KOPT-K1 (cell line): ENCODE measurements around the gene GLIPR2.
"Not testable (repeated sequence)": the region's sequence is repeated elsewhere in the genome, so short reads cannot be mapped to it uniquely, and the experiment has no call there.

Experiments used
- H3K27ac ChIP-seq: fragments of 200-600 bp; sonication (generic); 2 replicates; pipeline ENCODE4 v1.5.1; 2016; ENCODE audit warnings: antibody characterized with exemption, mild to moderate bottlenecking, low read depth, low read length; ENCODE audit not compliant: poor library complexity, severe bottlenecking
- H3K36me3 ChIP-seq: fragments of 200-600 bp; sonication (generic); 2 replicates; pipeline ENCODE4 v1.5.1; 2017; ENCODE audit warnings: antibody characterized with exemption, mild to moderate bottlenecking, low read length, moderate library complexity; ENCODE audit not compliant: insufficient read depth
- H3K9me3 ChIP-seq: fragments of 200-600 bp; sonication (generic); 2 replicates; pipeline ENCODE4 v1.5.1; 2017; ENCODE audit warnings: antibody characterized with exemption, low read length, mild to moderate bottlenecking; ENCODE audit not compliant: insufficient read depth, poor library complexity, severe bottlenecking

The GLIPR2 gene

GRCh38 chr9:36113999-36114398, 22.5 kb upstream of the GLIPR2 start:
- Histone ChIP-seq H3K9me3 (no peaks in the 10 kb centered on the region), H3K27ac (no peak overlapping the region), H3K36me3 (peaks cover 6% of the 10 kb centered on the region; the same call in 1 of the 2 replicates)

GRCh38 chr9:36116593-36116992, 19.9 kb upstream of the GLIPR2 start:
- Histone ChIP-seq H3K9me3 (no peaks in the 10 kb centered on the region), H3K27ac (no peak overlapping the region), H3K36me3 (peaks cover 8% of the 10 kb centered on the region; the same call in 1 of the 2 replicates)

GRCh38 chr9:36118201-36118600, 18.3 kb upstream of the GLIPR2 start:
- no peaks in the 10 kb centered on the region for H3K9me3 ChIP-seq
- peaks cover 21% of the 10 kb centered on the region; the same call in 1 of the 2 replicates for H3K36me3 ChIP-seq
- no peak overlapping the region for H3K27ac ChIP-seq

- H3K27ac ChIP-seq = no peak overlapping the region
- H3K9me3 ChIP-seq = no peaks in the 10 kb centered on the region
- H3K36me3 ChIP-seq = peaks cover 22% of the 10 kb centered on the region; the same call in 1 of the 2 replicates
These were observed 17.8 kb upstream of the GLIPR2 start for GRCh38 chr9:36118706-36119105.

- Histone ChIP-seq H3K9me3 (no peaks in the 10 kb centered on the region), H3K27ac (no peak overlapping the region), H3K36me3 (peaks cover 22% of the 10 kb centered on the region; the same call in 1 of the 2 replicates)
These were observed 17.1 kb upstream of the GLIPR2 start for GRCh38 chr9:36119476-36119875.

- H3K9me3 ChIP-seq = no peaks in the 10 kb centered on the region
- H3K27ac ChIP-seq = no peak overlapping the region
- peaks cover 22% of the 10 kb centered on the region; the same call in 1 of the 2 replicates for H3K36me3 ChIP-seq
These were observed 15.8 kb upstream of the GLIPR2 start for GRCh38 chr9:36120705-36121104.

- no peak overlapping the region for H3K27ac ChIP-seq
- H3K36me3 ChIP-seq = peaks cover 22% of the 10 kb centered on the region; the same call in 1 of the 2 replicates
- no peaks in the 10 kb centered on the region for H3K9me3 ChIP-seq
These were observed 14.6 kb upstream of the GLIPR2 start for GRCh38 chr9:36121971-36122370.

- Histone ChIP-seq H3K27ac (no peak overlapping the region), H3K36me3 (peaks cover 20% of the 10 kb centered on the region; the same call in 1 of the 2 replicates), H3K9me3 (no peaks in the 10 kb centered on the region)
These were observed 13.0 kb upstream of the GLIPR2 start for GRCh38 chr9:36123515-36123914.

GRCh38 chr9:36125062-36125855, 11.3 kb upstream of the GLIPR2 start:
- peaks cover 16% of the 10 kb centered on the region; the same call in 1 of the 2 replicates for H3K36me3 ChIP-seq
- H3K9me3 ChIP-seq = no peaks in the 10 kb centered on the region
- H3K27ac ChIP-seq = no peak overlapping the region

- Histone ChIP-seq H3K27ac (no peak overlapping the region), H3K36me3 (peaks cover 16% of the 10 kb centered on the region; the same call in 1 of the 2 replicates), H3K9me3 (no peaks in the 10 kb centered on the region)
These were observed 10.4 kb upstream of the GLIPR2 start for GRCh38 chr9:36126016-36126730.

GRCh38 chr9:36127652-36128244, 8.8 kb upstream of the GLIPR2 start:
- no peaks in the 10 kb centered on the region for H3K9me3 ChIP-seq
- no peak overlapping the region for H3K27ac ChIP-seq
- H3K36me3 ChIP-seq = 0 out of 2 replicates have a peak, but pooled peaks cover 6% of the 10 kb centered on the region

GRCh38 chr9:36128349-36128748, 8.2 kb upstream of the GLIPR2 start:
- no peak overlapping the region for H3K27ac ChIP-seq
- H3K36me3 ChIP-seq = no peaks in the 10 kb centered on the region
- H3K9me3 ChIP-seq = no peaks in the 10 kb centered on the region

- no peaks in the 10 kb centered on the region for H3K9me3 ChIP-seq
- H3K27ac ChIP-seq = no peak overlapping the region
- no peaks in the 10 kb centered on the region for H3K36me3 ChIP-seq
These were observed 7.4 kb upstream of the GLIPR2 start for GRCh38 chr9:36129139-36129538.

- not testable (repeated sequence) for H3K27ac ChIP-seq, H3K9me3 ChIP-seq, H3K36me3 ChIP-seq
These were observed 4.9 kb upstream of the GLIPR2 start for GRCh38 chr9:36131666-36132065.

GRCh38 chr9:36132086-36132485, 4.4 kb upstream of the GLIPR2 start:
- Histone ChIP-seq H3K9me3 (no peaks in the 10 kb centered on the region), H3K36me3 (no peaks in the 10 kb centered on the region), H3K27ac (no peak overlapping the region)
